ENCODE measurements around the gene EPHX1.

Gene EPHX1

GRCh38 chr1:225840713-225841112 lies 30.8 kb downstream of the EPHX1 start:
- no peak for DNase-seq (ENCODE audit: low read depth in 1 of 2, low spot score in 1 of 2)

- no peak for DNase-seq (ENCODE audit: low read depth in 1 of 2, low spot score in 1 of 2)
These were observed 32.1 kb downstream of the EPHX1 start for GRCh38 chr1:225842074-225842473.

- no peak for DNase-seq (ENCODE audit: low read depth in 1 of 2, low spot score in 1 of 2)
These were observed 33.0 kb downstream of the EPHX1 start for GRCh38 chr1:225842788-225843425.

GRCh38 chr1:225843426-225843795 lies 33.5 kb downstream of the EPHX1 start:
- DNase-seq (ENCODE audit: low read depth in 1 of 2, low spot score in 1 of 2), result no peak

GRCh38 chr1:225844236-225845061 lies 34.5 kb downstream of the EPHX1 start:
- no peak for DNase-seq (ENCODE audit: low read depth in 1 of 2, low spot score in 1 of 2)

- no peak for DNase-seq (ENCODE audit: low read depth in 1 of 2, low spot score in 1 of 2)
These were observed 35.2 kb downstream of the EPHX1 start for GRCh38 chr1:225845097-225845496.

GRCh38 chr1:225845571-225846259 lies 35.8 kb downstream of the EPHX1 start:
- no peak for DNase-seq (ENCODE audit: low read depth in 1 of 2, low spot score in 1 of 2)

- DNase-seq (ENCODE audit: low read depth in 1 of 2, low spot score in 1 of 2), result no peak
These were observed 36.7 kb downstream of the EPHX1 start for GRCh38 chr1:225846331-225847310.

- no peak for DNase-seq (ENCODE audit: low read depth in 1 of 2, low spot score in 1 of 2)
These were observed 37.7 kb downstream of the EPHX1 start for GRCh38 chr1:225847610-225848009.

GRCh38 chr1:225848030-225848955 lies 38.4 kb downstream of the EPHX1 start:
- DNase-seq (ENCODE audit: low read depth in 1 of 2, low spot score in 1 of 2), result no peak

- DNase-seq (ENCODE audit: low read depth in 1 of 2, low spot score in 1 of 2), result no peak
These were observed 40.0 kb downstream of the EPHX1 start for GRCh38 chr1:225849925-225850324.

GRCh38 chr1:225850370-225850769 lies 40.4 kb downstream of the EPHX1 start:
- no peak for DNase-seq (ENCODE audit: low read depth in 1 of 2, low spot score in 1 of 2)

- no peak for DNase-seq (ENCODE audit: low read depth in 1 of 2, low spot score in 1 of 2)
These were observed 41.9 kb downstream of the EPHX1 start for GRCh38 chr1:225851805-225852204.

GRCh38 chr1:225852413-225853124 lies 42.6 kb downstream of the EPHX1 start:
- DNase-seq (ENCODE audit: low read depth in 1 of 2, low spot score in 1 of 2), result no peak

- no peak for DNase-seq (ENCODE audit: low read depth in 1 of 2, low spot score in 1 of 2)
These were observed 43.5 kb downstream of the EPHX1 start for GRCh38 chr1:225853441-225853840.

- DNase-seq (ENCODE audit: low read depth in 1 of 2, low spot score in 1 of 2), result no peak
These were observed 45.8 kb downstream of the EPHX1 start for GRCh38 chr1:225855503-225856300.

GRCh38 chr1:225857256-225857655 lies 47.3 kb downstream of the EPHX1 start:
- DNase-seq (ENCODE audit: low read depth in 1 of 2, low spot score in 1 of 2), result no peak

GRCh38 chr1:225859151-225859550 lies 49.2 kb downstream of the EPHX1 start:
- DNase-seq (ENCODE audit: low read depth in 1 of 2, low spot score in 1 of 2), result no peak

All from stimulated activated CD4-positive, alpha-beta T cell treated with anti-CD3 and anti-CD28 coated beads, Interleukin-15, amount 100 ng/mL, for 1 hour (primary cell).